Astrocyte of the spinal cord (primary cell): Measurements from ENCODE around the gene SLC8A2.

Experiments used
- DNase-seq: peaks from one replicate; pipeline ENCODE4 v3.0.0; 2011; ENCODE audit warnings: low read depth, low spot score
- H3K4me3 ChIP-seq: 2 replicates; pipeline ENCODE4 v1.5.1; 2011; ENCODE audit warnings: low read depth, mild to moderate bottlenecking, low read length, moderate library complexity
- in situ Hi-C: cut with HindIII; loops from 2 replicates; pipeline ENCODE4 v1.10.0; 2017; ENCODE audit warnings: low sequenced_read_pairs
- TF ChIP-seq, protein P1 (sequence below): IDR thresholded peaks from 2 replicates; pipeline ENCODE4 v1.5.1; 2012; ENCODE audit warnings: low read depth, mild to moderate bottlenecking, low read length, inconsistent platforms

Gene SLC8A2

DNA sequence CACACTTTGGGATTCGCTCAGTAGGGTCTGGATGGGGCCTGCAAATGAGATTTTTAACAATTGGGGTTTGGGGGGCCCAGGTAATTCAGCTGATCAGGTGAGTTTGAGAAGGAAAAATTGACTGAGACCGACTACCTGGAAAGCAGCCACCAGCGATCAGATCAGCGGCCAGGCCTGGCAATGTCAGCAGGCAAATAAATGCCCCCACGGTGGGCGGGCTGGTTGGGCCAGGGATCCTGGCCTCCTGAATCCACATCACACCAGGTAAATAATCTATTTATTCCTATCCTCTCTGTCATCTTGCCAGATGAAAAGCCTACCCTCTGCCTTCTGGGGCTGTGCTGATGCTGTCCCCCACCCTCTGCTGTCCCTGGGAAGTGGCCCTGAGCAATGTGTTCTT lies 33.8 kb upstream of the SLC8A2 start:
- in situ Hi-C loops: no loop called here
- H3K4me3 ChIP-seq: no peak overlapping the region
- TF ChIP-seq, protein P1, sequence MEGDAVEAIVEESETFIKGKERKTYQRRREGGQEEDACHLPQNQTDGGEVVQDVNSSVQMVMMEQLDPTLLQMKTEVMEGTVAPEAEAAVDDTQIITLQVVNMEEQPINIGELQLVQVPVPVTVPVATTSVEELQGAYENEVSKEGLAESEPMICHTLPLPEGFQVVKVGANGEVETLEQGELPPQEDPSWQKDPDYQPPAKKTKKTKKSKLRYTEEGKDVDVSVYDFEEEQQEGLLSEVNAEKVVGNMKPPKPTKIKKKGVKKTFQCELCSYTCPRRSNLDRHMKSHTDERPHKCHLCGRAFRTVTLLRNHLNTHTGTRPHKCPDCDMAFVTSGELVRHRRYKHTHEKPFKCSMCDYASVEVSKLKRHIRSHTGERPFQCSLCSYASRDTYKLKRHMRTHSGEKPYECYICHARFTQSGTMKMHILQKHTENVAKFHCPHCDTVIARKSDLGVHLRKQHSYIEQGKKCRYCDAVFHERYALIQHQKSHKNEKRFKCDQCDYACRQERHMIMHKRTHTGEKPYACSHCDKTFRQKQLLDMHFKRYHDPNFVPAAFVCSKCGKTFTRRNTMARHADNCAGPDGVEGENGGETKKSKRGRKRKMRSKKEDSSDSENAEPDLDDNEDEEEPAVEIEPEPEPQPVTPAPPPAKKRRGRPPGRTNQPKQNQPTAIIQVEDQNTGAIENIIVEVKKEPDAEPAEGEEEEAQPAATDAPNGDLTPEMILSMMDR: no peak
- DNase-seq: no peak

DNA sequence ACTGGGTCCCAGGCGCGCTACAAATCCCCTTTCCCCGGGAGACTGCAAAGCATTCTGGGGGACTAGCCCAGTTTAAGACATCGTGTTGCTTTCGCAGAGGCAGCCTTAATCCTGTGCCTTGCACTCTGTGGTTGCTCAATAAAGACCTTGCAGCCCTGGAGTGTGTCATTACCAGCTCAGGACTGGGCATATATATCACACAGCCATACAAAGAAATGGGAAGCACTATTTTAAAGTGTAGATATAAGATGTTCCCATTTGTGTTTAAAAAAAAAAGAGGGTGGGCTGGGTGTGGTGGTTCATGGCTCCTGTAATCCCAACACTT lies 32.1 kb upstream of the SLC8A2 start:
- in situ Hi-C loops: no loop called here
- DNase-seq: no peak
- TF ChIP-seq, protein P1: no peak
- no peak overlapping the region for H3K4me3 ChIP-seq

DNA sequence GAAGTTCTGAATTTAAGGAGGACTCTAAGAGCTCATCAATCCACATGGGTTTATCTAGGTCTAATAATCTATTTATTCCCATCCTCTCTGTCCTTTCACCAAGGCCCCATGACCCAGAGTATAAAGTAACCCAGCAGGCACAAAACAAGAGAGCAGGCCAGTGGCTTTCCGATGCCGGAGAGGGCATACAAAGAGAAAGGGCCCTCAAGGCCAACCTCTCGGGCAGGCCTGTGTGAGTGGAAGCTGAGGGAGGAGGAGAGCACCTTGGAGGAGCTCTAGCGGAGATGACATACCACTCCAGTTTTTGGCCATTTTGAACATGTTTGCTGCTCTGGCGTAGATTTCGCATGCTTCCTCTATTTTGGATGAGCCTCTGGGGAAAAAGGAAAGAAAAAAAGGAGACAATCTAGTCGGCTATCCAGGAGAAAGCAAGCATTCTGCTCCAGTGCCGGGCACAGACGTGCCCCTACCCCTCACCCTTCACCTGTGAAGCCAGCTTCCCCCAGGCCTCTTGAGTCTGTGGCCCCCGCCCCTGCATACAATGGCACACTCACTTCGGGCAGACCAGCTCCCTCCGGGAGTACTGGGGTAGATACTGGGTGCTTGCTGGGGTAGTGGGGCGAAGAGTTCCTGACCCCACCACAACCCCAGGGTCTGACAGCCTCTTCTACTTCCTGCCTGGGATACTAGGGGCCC lies 31.6 kb upstream of the SLC8A2 start:
- DNase-seq: no peak
- TF ChIP-seq, protein P1: no peak
- in situ Hi-C loops: no loop called here
- no peak overlapping the region for H3K4me3 ChIP-seq

DNA sequence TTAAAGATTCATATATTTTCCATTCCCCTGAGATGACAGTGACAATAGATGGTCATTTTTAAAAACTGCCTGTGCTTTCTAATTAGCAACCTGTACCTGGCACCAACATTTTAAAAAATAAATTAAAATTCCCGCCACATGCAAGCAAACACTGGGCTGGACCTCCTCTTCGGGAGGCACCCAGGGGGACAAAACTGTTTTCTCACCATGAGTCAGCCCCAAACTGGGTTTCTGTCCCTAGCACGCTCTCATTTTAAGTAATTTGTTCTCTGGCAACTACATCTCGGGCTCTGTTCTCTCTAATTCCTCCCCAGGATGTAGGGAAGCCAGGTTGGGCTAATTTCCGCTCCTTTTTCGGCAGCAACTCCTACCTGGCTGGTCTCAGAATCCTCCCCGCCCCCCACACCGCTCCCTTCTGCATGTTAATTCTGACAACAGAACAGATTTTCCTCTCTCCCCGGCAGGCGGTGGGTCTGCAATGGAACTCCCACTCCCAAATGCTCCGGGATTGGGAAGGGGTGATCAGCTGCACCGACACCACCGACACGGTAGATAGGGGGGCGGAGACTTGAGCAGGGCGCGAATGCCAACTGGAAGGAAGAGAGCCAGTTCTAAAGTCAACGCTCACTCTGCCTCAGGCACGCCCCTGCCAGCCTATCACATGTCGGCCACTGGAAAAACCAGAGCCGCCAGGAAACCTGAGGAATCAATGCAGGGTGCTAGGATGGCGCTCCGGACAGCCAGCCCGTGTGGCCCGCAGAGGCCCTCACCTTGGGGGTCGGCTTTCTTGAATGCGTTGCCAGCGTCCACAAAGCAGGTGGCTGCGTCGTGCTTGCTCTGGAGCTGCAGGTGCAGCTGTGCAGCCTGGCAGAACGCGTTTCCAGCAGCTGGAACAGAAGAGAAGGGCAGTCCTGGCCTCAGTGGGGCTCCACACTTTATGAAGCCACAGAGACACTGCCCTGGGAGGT lies 28.5 kb upstream of the SLC8A2 start:
- in situ Hi-C loops: no loop called here
- TF ChIP-seq, protein P1: no peak
- DNase-seq: no peak
- no peak overlapping the region for H3K4me3 ChIP-seq

DNA sequence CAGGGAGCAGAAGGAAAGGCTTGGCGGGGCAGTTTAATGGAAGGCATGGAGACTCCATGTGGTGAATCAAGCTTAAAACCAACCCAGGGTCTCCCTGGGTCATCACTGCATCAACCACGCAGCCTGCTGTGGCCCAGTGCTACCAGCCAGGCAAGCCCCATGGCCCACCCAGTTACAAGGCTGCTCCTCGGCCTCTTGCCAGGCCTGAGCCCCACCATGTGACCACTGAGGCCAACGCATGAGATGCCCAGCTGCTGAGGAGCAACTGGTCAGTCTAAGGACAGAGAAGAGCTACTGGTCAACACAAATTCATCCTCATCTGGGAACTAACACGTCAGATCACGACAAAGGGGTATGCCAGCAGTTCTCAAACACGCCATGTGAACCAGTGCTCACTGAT lies 27.7 kb upstream of the SLC8A2 start:
- in situ Hi-C loops: no loop called here
- TF ChIP-seq, protein P1: no peak
- H3K4me3 ChIP-seq: no peak overlapping the region
- DNase-seq: no peak

DNA sequence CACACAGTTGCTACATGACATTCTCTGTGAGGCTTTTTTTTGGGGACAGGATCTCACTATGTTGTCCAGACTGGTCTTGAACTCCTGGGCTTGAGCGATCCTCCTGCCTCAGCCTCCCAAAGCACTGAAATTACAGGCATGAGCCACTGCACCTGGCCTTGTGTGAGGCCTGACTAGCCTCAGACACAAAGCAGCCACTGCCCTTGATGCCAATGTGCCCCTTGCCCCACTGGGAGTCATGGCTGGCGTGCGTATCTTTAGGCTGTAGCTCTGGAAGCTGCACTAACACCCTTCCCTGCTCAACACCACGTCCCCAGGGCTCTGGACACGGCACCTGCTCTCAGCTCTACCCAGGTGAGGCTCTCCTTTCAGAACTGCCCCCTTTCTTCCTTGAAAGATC lies 26.9 kb upstream of the SLC8A2 start:
- H3K4me3 ChIP-seq: no peak overlapping the region
- TF ChIP-seq, protein P1: no peak
- in situ Hi-C loops: no loop called here
- no peak for DNase-seq
